SH-SY5Y (cell line): ENCODE measurements around the gene STAM.

ENCODE experiments used
- GATA2 ChIP-seq: IDR thresholded peaks from 2 replicates; pipeline ENCODE4 v1.6.1; 2011; ENCODE audit warnings: mild to moderate bottlenecking, low read depth, low read length
- GATA3 ChIP-seq: IDR thresholded peaks from 2 replicates; pipeline ENCODE4 v1.6.1; 2011; ENCODE audit warnings: low read depth, mild to moderate bottlenecking, low read length, moderate library complexity

GRCh38 chr10:17683541-17683940 is 39.6 kb downstream of the STAM start:
- TF ChIP-seq GATA2 (no peak), GATA3 (no peak)
